SK-N-SH (cell line): ENCODE results near the gene GLYAT. TPM values are rescaled to one million over a fixed set of nuclear protein-coding genes. Genes with fewer than 3 reads are reported as not detected.

Source experiments
- CTCF ChIA-PET: fragments of 300-600, 350-600 bp; formaldehyde crosslinking; extraction: SDS; loops from one replicate; lab custom pipeline; 2021; lab: Yijun Ruan, JAX
- POLR2A ChIA-PET: fragments of 350-600 bp; sonication (Branson Sonifier 250); formaldehyde crosslinking; extraction: SDS; loops from one replicate; lab custom pipeline; 2020; ENCODE audit warnings: antibody characterized with exemption, inconsistent platforms; lab: Yijun Ruan, JAX
- DNase-seq: peaks from one replicate; pipeline ENCODE4 v3.0.0; 2012
- H2AFZ ChIP-seq: fragments of 200-600 bp; sonication (generic); 2 replicates; pipeline ENCODE4 v1.8.1; 2016; ENCODE audit warnings: antibody characterized with exemption, mild to moderate bottlenecking, low read depth
- H3F3A ChIP-seq: fragments of 200-600 bp; sonication (generic); replicated peaks from 2 replicates; pipeline ENCODE3; 2016; ENCODE audit warnings: antibody characterized with exemption, mild to moderate bottlenecking; ENCODE audit not compliant: insufficient read depth
- H3K27ac ChIP-seq, 2 experiments: fragments of 200-500 bp in 1 of 2; fragments of 200-600 bp in 1 of 2; sonication (Bioruptor generic) in 1 of 2; sonication (generic), shearing (Covaris generic) in 1 of 2; 2 replicates each; pipeline versions ENCODE4 v1.5.1 to v1.6.1; 2014 to 2016; ENCODE audit warnings: low read depth in 2 of 2, inconsistent platforms in 1 of 2, low read length in 1 of 2, mild to moderate bottlenecking in 1 of 2, mixed read lengths in 1 of 2
- H3K27me3 ChIP-seq: fragments of 200-600 bp; sonication (generic), shearing (Covaris generic); 2 replicates; pipeline ENCODE4 v1.6.1; 2016; ENCODE audit warnings: mixed run types; ENCODE audit not compliant: insufficient read depth
- H3K36me3 ChIP-seq, 2 experiments: fragments of 200-500 bp in 1 of 2; fragments of 200-600 bp in 1 of 2; sonication (Bioruptor generic) in 1 of 2; sonication (generic) in 1 of 2; replicated peaks in 1 of 2; 2 replicates each; pipeline versions ENCODE3 to v1.5.1; 2014 to 2016; ENCODE audit warnings: low read length in 1 of 2, mild to moderate bottlenecking in 1 of 2; ENCODE audit not compliant: insufficient read depth in 2 of 2, control insufficient read depth in 1 of 2
- H3K4me1 ChIP-seq, 2 experiments: fragments of 200-500 bp in 1 of 2; fragments of 200-600 bp in 1 of 2; sonication (Bioruptor generic) in 1 of 2; sonication (generic), shearing (Covaris generic) in 1 of 2; 2 replicates each; pipeline versions ENCODE4 v1.5.1 to v1.6.1; 2014 to 2016; ENCODE audit warnings: low read depth in 1 of 2, low read length in 1 of 2, mixed run types in 1 of 2; ENCODE audit not compliant: insufficient read depth in 2 of 2, control insufficient read depth in 1 of 2
- H3K4me2 ChIP-seq: fragments of 200-600 bp; sonication (generic), shearing (Covaris generic); 2 replicates; pipeline ENCODE4 v1.6.1; 2017; ENCODE audit warnings: mixed run types
- H3K4me3 ChIP-seq, 2 experiments: fragments of 200-500 bp in 1 of 2; fragments of 200-600 bp in 1 of 2; sonication (Bioruptor generic) in 1 of 2; sonication (generic), shearing (Covaris generic) in 1 of 2; 2 replicates each; pipeline versions ENCODE4 v1.5.1 to v1.8.1; 2014 to 2016; ENCODE audit warnings: low read depth in 2 of 2, inconsistent platforms in 1 of 2, low read length in 1 of 2, mild to moderate bottlenecking in 1 of 2, mixed read lengths in 1 of 2, moderate library complexity in 1 of 2
- H3K79me2 ChIP-seq: fragments of 200-600 bp; sonication (generic); 2 replicates; pipeline ENCODE4 v1.8.1; 2017; ENCODE audit warnings: mild to moderate bottlenecking; ENCODE audit not compliant: insufficient read depth
- H3K9ac ChIP-seq: fragments of 200-600 bp; sonication (generic); 2 replicates; pipeline ENCODE4 v1.6.1; 2017; ENCODE audit warnings: mixed run types
- H3K9me2 ChIP-seq: fragments of 200-600 bp; sonication (generic); 2 replicates; pipeline ENCODE4 v1.6.1; 2017; ENCODE audit warnings: mixed run types
- H3K9me3 ChIP-seq: fragments of 200-600 bp; sonication (generic); 2 replicates; pipeline ENCODE4 v1.6.1; 2017; ENCODE audit warnings: mixed run types, mild to moderate bottlenecking, moderate library complexity
- H4K20me1 ChIP-seq: fragments of 200-600 bp; sonication (generic); 2 replicates; pipeline ENCODE4 v1.6.1; 2017; ENCODE audit warnings: mild to moderate bottlenecking, mixed run types; ENCODE audit not compliant: insufficient read depth
- ELF1 ChIP-seq: IDR thresholded peaks from 2 replicates; pipeline ENCODE4 v1.4.0; 2012
- FOXJ3 ChIP-seq: sonication (generic); formaldehyde crosslinking; IDR thresholded peaks from 2 replicates; pipeline ENCODE4 v1.5.1; 2020; ENCODE audit warnings: mild to moderate bottlenecking, missing genetic modification reagents
- FOXM1 ChIP-seq: IDR thresholded peaks from 2 replicates; pipeline ENCODE4 v1.4.0; 2012; ENCODE audit warnings: low read depth, mild to moderate bottlenecking
- GABPA ChIP-seq: IDR thresholded peaks from 2 replicates; pipeline ENCODE4 v1.4.0; 2012; ENCODE audit warnings: low read depth, mild to moderate bottlenecking
- IRF3 ChIP-seq: fragments of 150-350 bp; IDR thresholded peaks from 2 replicates; pipeline ENCODE4 v1.6.1; 2016; ENCODE audit warnings: mild to moderate bottlenecking, low read depth, low read length
- JUND ChIP-seq: IDR thresholded peaks from 2 replicates; pipeline ENCODE4 v1.4.0; 2012
- MAX ChIP-seq: IDR thresholded peaks from 2 replicates; pipeline ENCODE4 v1.4.0; 2012; ENCODE audit warnings: low read depth
- MEF2A ChIP-seq: IDR thresholded peaks from 2 replicates; pipeline ENCODE4 v1.4.0; 2012; ENCODE audit warnings: low read depth, borderline replicate concordance
- MXI1 ChIP-seq: IDR thresholded peaks from 2 replicates; pipeline ENCODE4 v1.6.1; 2012; ENCODE audit warnings: mild to moderate bottlenecking, low read depth, low read length, improper control_type of control experiment
- NFIC ChIP-seq: IDR thresholded peaks from 2 replicates; pipeline ENCODE4 v1.4.0; 2012; ENCODE audit warnings: borderline replicate concordance
- NRF1 ChIP-seq: IDR thresholded peaks from 2 replicates; pipeline ENCODE4 v1.6.1; 2012; ENCODE audit warnings: low read depth, mild to moderate bottlenecking, low read length
- PBX3 ChIP-seq: IDR thresholded peaks from 2 replicates; pipeline ENCODE4; 2012
- POLR2AphosphoS5 ChIP-seq: IDR thresholded peaks from 2 replicates; pipeline ENCODE4 v1.6.1; 2012; ENCODE audit warnings: low read depth, low read length
- RAD21 ChIP-seq: IDR thresholded peaks from 2 replicates; pipeline ENCODE4 v1.6.1; 2012; ENCODE audit warnings: mild to moderate bottlenecking, low read length
- RFX5 ChIP-seq: IDR thresholded peaks from 2 replicates; pipeline ENCODE4 v1.6.1; 2012; ENCODE audit warnings: mild to moderate bottlenecking, improper control_type of control experiment, low read length
- SIN3A ChIP-seq: IDR thresholded peaks from 2 replicates; pipeline ENCODE4 v1.6.1; 2012; ENCODE audit warnings: low read depth, mild to moderate bottlenecking, low read length, moderate library complexity, borderline replicate concordance
- SMC3 ChIP-seq: IDR thresholded peaks from 2 replicates; pipeline ENCODE4 v1.6.1; 2012; ENCODE audit warnings: low read depth, low read length, improper control_type of control experiment
- TAF1 ChIP-seq: IDR thresholded peaks from 2 replicates; pipeline ENCODE4 v1.6.1; 2012; ENCODE audit warnings: low read depth, mild to moderate bottlenecking, low read length, moderate library complexity, borderline replicate concordance
- TCF12 ChIP-seq: IDR thresholded peaks from 2 replicates; pipeline ENCODE4 v1.4.0; 2012
- TEAD4 ChIP-seq: IDR thresholded peaks from 2 replicates; pipeline ENCODE4 v1.4.0; 2012; ENCODE audit warnings: mild to moderate bottlenecking, borderline replicate concordance; ENCODE audit not compliant: insufficient read depth
- USF1 ChIP-seq: IDR thresholded peaks from 2 replicates; pipeline ENCODE4 v1.4.0; 2012; ENCODE audit warnings: low read depth, borderline replicate concordance
- YY1 ChIP-seq: IDR thresholded peaks from 2 replicates; pipeline ENCODE4 v1.4.0; 2012; ENCODE audit warnings: low read depth, mild to moderate bottlenecking
- ZBTB33 ChIP-seq: IDR thresholded peaks from 2 replicates; pipeline ENCODE4 v1.4.0; 2012; ENCODE audit warnings: low read depth, borderline replicate concordance
- WGBS: methylation state at CpG from one replicate; pipeline ENCODE4 v1.1.6; 2017; ENCODE audit warnings: low lambda C conversion rate; 5-methylcytosine and 5-hydroxymethylcytosine counted together
- polyA plus RNA-seq, 3 experiments: library from polyadenylated mRNA; depleted of rRNA; stranded (reverse); fragments of >200 nt; gene quantifications; 2 replicates each; pipeline ENCODE4 v1.2.3, GENCODE V29; 2012

Gene GLYAT
- polyA plus RNA-seq, 1 of the 3 experiments (the other 2 are of a cell fraction), result not detected

- Histone ChIP-seq H3F3A (no peaks in the 10 kb centered on the region), H3K4me2 (no peak overlapping the region), H2AFZ (no peak overlapping the region), H3K36me3 (no peaks in the 10 kb centered on the region), H3K27ac (no peak overlapping the region), H4K20me1 (no peaks in the 10 kb centered on the region), H3K79me2 (no peaks in the 10 kb centered on the region), H3K4me3 (no peak overlapping the region), H3K9ac (no peak overlapping the region)
- WGBS, result 3% methylated on average over 3 of the region's 3 CpGs
- no peak for TF ChIP-seq TCF12
- TF ChIP-seq MEF2A, result no peak
- TF ChIP-seq TAF1, result no peak
- TF ChIP-seq FOXJ3 (CRISPR knock-in tag), result no peak
- TF ChIP-seq TEAD4, result no peak
- no peak for TF ChIP-seq RAD21
- no peak for TF ChIP-seq GABPA
- TF ChIP-seq POLR2AphosphoS5, result no peak
- TF ChIP-seq USF1, result no peak
- TF ChIP-seq, all 33 proteins: peak for 0
- H3K9me3 ChIP-seq, result no peaks in the 10 kb centered on the region
- no peak for DNase-seq
- CTCF ChIA-PET, result no interaction called here
- H3K4me1 ChIP-seq, result no peaks in the 10 kb centered on the region
- POLR2A ChIA-PET, result no interaction called here
- no peaks in the 10 kb centered on the region for H3K9me2 ChIP-seq
- H3K27me3 ChIP-seq, result no peaks in the 10 kb centered on the region
Observed at GRCh38 chr11:58739725-58740430, 8.1 kb upstream of the GLYAT start.

- ChIA-PET CTCF (interaction anchor here (1.4 kb wide), 1 partner anchor 54 kb away, joined by 3 read pairs; no protein-coding TSS in a partner anchor), POLR2A (no interaction called here)
- no peaks in the 10 kb centered on the region for H3K9me2 ChIP-seq
- no peak overlapping the region for H3K9ac ChIP-seq
- H3K79me2 ChIP-seq, result no peaks in the 10 kb centered on the region
- no peaks in the 10 kb centered on the region for H3K9me3 ChIP-seq
- WGBS, result 2% methylated on average over 4 of the region's 4 CpGs
- no peaks in the 10 kb centered on the region for H3K27me3 ChIP-seq
- no peaks in the 10 kb centered on the region for H3K4me1 ChIP-seq
- no peak overlapping the region for H3K4me2 ChIP-seq
- no peaks in the 10 kb centered on the region for H3K36me3 ChIP-seq
- H3K27ac ChIP-seq, result no peak overlapping the region
- no peak overlapping the region for H3K4me3 ChIP-seq
- H2AFZ ChIP-seq, result no peak overlapping the region
- no peaks in the 10 kb centered on the region for H4K20me1 ChIP-seq
- no peak for DNase-seq
- H3F3A ChIP-seq, result no peaks in the 10 kb centered on the region
- TF ChIP-seq MEF2A (no peak), ELF1 (no peak), NFIC (no peak), MXI1 (no peak), NRF1 (no peak), PBX3 (no peak), JUND (no peak), RFX5 (no peak), IRF3 (no peak), ZBTB33 (no peak), FOXM1 (no peak), TAF1 (no peak), GABPA (no peak), YY1 (no peak), SMC3 (no peak), SIN3A (no peak), TCF12 (no peak), MAX (no peak)
Observed at GRCh38 chr11:58734681-58735490, 3.1 kb upstream of the GLYAT start.
